ENCODE measurements around the gene LRRC7.

Gene LRRC7

GRCh38 chr1:69568421-69569174 lies 876 bp downstream of the LRRC7 start:
- peaks cover 52% of the 10 kb centered on the region for H3K27me3 Mint-ChIP-seq
- H3K4me1 Mint-ChIP-seq (ENCODE audit: low read depth): peaks cover 6% of the 10 kb centered on the region
- DNase-seq: no peak
- no peaks in the 10 kb centered on the region for H3K36me3 Mint-ChIP-seq (ENCODE audit: low read depth)
- H3K27ac Mint-ChIP-seq: no peak overlapping the region
- peaks cover 2% of the 10 kb centered on the region for H3K9me3 Mint-ChIP-seq
- no peak overlapping the region for H3K4me3 Mint-ChIP-seq

GRCh38 chr1:69569175-69569541 lies 1.4 kb downstream of the LRRC7 start:
- Mint-ChIP-seq H3K4me3 (no peak overlapping the region), H3K4me1 (ENCODE audit: low read depth) (peaks cover 6% of the 10 kb centered on the region), H3K36me3 (ENCODE audit: low read depth) (no peaks in the 10 kb centered on the region), H3K27me3 (peaks cover 52% of the 10 kb centered on the region), H3K9me3 (peaks cover 2% of the 10 kb centered on the region), H3K27ac (no peak overlapping the region)
- no peak for DNase-seq

- no peak for DNase-seq
- no peak overlapping the region for H3K4me3 Mint-ChIP-seq
- no peaks in the 10 kb centered on the region for H3K36me3 Mint-ChIP-seq (ENCODE audit: low read depth)
- no peak overlapping the region for H3K27ac Mint-ChIP-seq
- peaks cover 52% of the 10 kb centered on the region for H3K27me3 Mint-ChIP-seq
- H3K9me3 Mint-ChIP-seq: peaks cover 2% of the 10 kb centered on the region
- peaks cover 6% of the 10 kb centered on the region for H3K4me1 Mint-ChIP-seq (ENCODE audit: low read depth)
Observed at GRCh38 chr1:69569576-69570328, 2.0 kb downstream of the LRRC7 start.

GRCh38 chr1:69570356-69570755 lies 2.6 kb downstream of the LRRC7 start:
- H3K4me3 Mint-ChIP-seq: no peak overlapping the region
- peaks cover 2% of the 10 kb centered on the region for H3K9me3 Mint-ChIP-seq
- no peak overlapping the region for H3K27ac Mint-ChIP-seq
- peaks cover 6% of the 10 kb centered on the region for H3K4me1 Mint-ChIP-seq (ENCODE audit: low read depth)
- no peak for DNase-seq
- no peaks in the 10 kb centered on the region for H3K36me3 Mint-ChIP-seq (ENCODE audit: low read depth)
- H3K27me3 Mint-ChIP-seq: peaks cover 46% of the 10 kb centered on the region

- peaks cover 25% of the 10 kb centered on the region for H3K27me3 Mint-ChIP-seq
- H3K4me3 Mint-ChIP-seq: no peak overlapping the region
- no peaks in the 10 kb centered on the region for H3K36me3 Mint-ChIP-seq (ENCODE audit: low read depth)
- H3K9me3 Mint-ChIP-seq: peaks cover 5% of the 10 kb centered on the region
- DNase-seq: no peak
- H3K27ac Mint-ChIP-seq: no peak overlapping the region
- peaks cover 1% of the 10 kb centered on the region for H3K4me1 Mint-ChIP-seq (ENCODE audit: low read depth)
Observed at GRCh38 chr1:69572921-69573320, 5.2 kb downstream of the LRRC7 start.

GRCh38 chr1:69573911-69574310 lies 6.2 kb downstream of the LRRC7 start:
- no peak overlapping the region for H3K4me3 Mint-ChIP-seq
- H3K36me3 Mint-ChIP-seq (ENCODE audit: low read depth): no peaks in the 10 kb centered on the region
- H3K9me3 Mint-ChIP-seq: peaks cover 5% of the 10 kb centered on the region
- H3K27me3 Mint-ChIP-seq: peaks cover 18% of the 10 kb centered on the region
- H3K27ac Mint-ChIP-seq: no peak overlapping the region
- peaks cover under 1% of the 10 kb centered on the region for H3K4me1 Mint-ChIP-seq (ENCODE audit: low read depth)
- no peak for DNase-seq

GRCh38 chr1:69585666-69586065 lies 17.9 kb downstream of the LRRC7 start:
- no peak overlapping the region for H3K27ac Mint-ChIP-seq

GRCh38 chr1:69587391-69587790 lies 19.7 kb downstream of the LRRC7 start:
- H3K27me3 Mint-ChIP-seq: no peaks in the 10 kb centered on the region
- H3K27ac Mint-ChIP-seq: no peak overlapping the region
- no peak for DNase-seq
- no peaks in the 10 kb centered on the region for H3K36me3 Mint-ChIP-seq (ENCODE audit: low read depth)
- H3K9me3 Mint-ChIP-seq: peaks cover 2% of the 10 kb centered on the region
- no peaks in the 10 kb centered on the region for H3K4me1 Mint-ChIP-seq (ENCODE audit: low read depth)
- no peak overlapping the region for H3K4me3 Mint-ChIP-seq

More at GRCh38 chr1:69585666-69586065, 17.9 kb downstream of the LRRC7 start:
- H3K9me3 Mint-ChIP-seq: peaks cover 5% of the 10 kb centered on the region
- H3K36me3 Mint-ChIP-seq (ENCODE audit: low read depth): no peaks in the 10 kb centered on the region
- DNase-seq: no peak
- no peak overlapping the region for H3K4me3 Mint-ChIP-seq
- no peaks in the 10 kb centered on the region for H3K27me3 Mint-ChIP-seq
- H3K4me1 Mint-ChIP-seq (ENCODE audit: low read depth): no peaks in the 10 kb centered on the region

GRCh38 chr1:69589799-69590198 lies 22.1 kb downstream of the LRRC7 start:
- H3K36me3 Mint-ChIP-seq (ENCODE audit: low read depth): no peaks in the 10 kb centered on the region
- no peaks in the 10 kb centered on the region for H3K4me1 Mint-ChIP-seq (ENCODE audit: low read depth)
- peaks cover 2% of the 10 kb centered on the region for H3K9me3 Mint-ChIP-seq
- no peak for DNase-seq
- H3K27me3 Mint-ChIP-seq: no peaks in the 10 kb centered on the region
- H3K4me3 Mint-ChIP-seq: no peak overlapping the region
- no peak overlapping the region for H3K27ac Mint-ChIP-seq

GRCh38 chr1:69592341-69592740 lies 24.6 kb downstream of the LRRC7 start:
- H3K4me3 Mint-ChIP-seq: no peak overlapping the region
- H3K36me3 Mint-ChIP-seq (ENCODE audit: low read depth): no peaks in the 10 kb centered on the region
- peaks cover 4% of the 10 kb centered on the region for H3K9me3 Mint-ChIP-seq
- H3K27ac Mint-ChIP-seq: no peak overlapping the region
- no peaks in the 10 kb centered on the region for H3K27me3 Mint-ChIP-seq
- no peaks in the 10 kb centered on the region for H3K4me1 Mint-ChIP-seq (ENCODE audit: low read depth)
- DNase-seq: no peak

- Mint-ChIP-seq H3K4me1 (ENCODE audit: low read depth) (no peaks in the 10 kb centered on the region), H3K36me3 (ENCODE audit: low read depth) (no peaks in the 10 kb centered on the region), H3K27ac (no peak overlapping the region), H3K27me3 (no peaks in the 10 kb centered on the region), H3K9me3 (peaks cover 7% of the 10 kb centered on the region), H3K4me3 (no peak overlapping the region)
- no peak for DNase-seq
Observed at GRCh38 chr1:69595486-69595885, 27.8 kb downstream of the LRRC7 start.

GRCh38 chr1:69611316-69611715 lies 43.6 kb downstream of the LRRC7 start:
- no peaks in the 10 kb centered on the region for H3K4me1 Mint-ChIP-seq (ENCODE audit: low read depth)
- H3K9me3 Mint-ChIP-seq: no peaks in the 10 kb centered on the region
- no peak for DNase-seq
- no peaks in the 10 kb centered on the region for H3K27me3 Mint-ChIP-seq
- no peak overlapping the region for H3K4me3 Mint-ChIP-seq
- no peaks in the 10 kb centered on the region for H3K36me3 Mint-ChIP-seq (ENCODE audit: low read depth)
- no peak overlapping the region for H3K27ac Mint-ChIP-seq

- no peaks in the 10 kb centered on the region for H3K27me3 Mint-ChIP-seq
- no peak for DNase-seq
- H3K36me3 Mint-ChIP-seq (ENCODE audit: low read depth): no peaks in the 10 kb centered on the region
- H3K4me1 Mint-ChIP-seq (ENCODE audit: low read depth): no peaks in the 10 kb centered on the region
- no peak overlapping the region for H3K4me3 Mint-ChIP-seq
- H3K9me3 Mint-ChIP-seq: no peaks in the 10 kb centered on the region
- no peak overlapping the region for H3K27ac Mint-ChIP-seq
Observed at GRCh38 chr1:69613414-69613813, 45.7 kb downstream of the LRRC7 start.

- H3K9me3 Mint-ChIP-seq: peaks cover 9% of the 10 kb centered on the region
- no peak for DNase-seq
- no peaks in the 10 kb centered on the region for H3K27me3 Mint-ChIP-seq
- no peak overlapping the region for H3K27ac Mint-ChIP-seq
- H3K4me1 Mint-ChIP-seq (ENCODE audit: low read depth): no peaks in the 10 kb centered on the region
- H3K4me3 Mint-ChIP-seq: no peak overlapping the region
- no peaks in the 10 kb centered on the region for H3K36me3 Mint-ChIP-seq (ENCODE audit: low read depth)
Observed at GRCh38 chr1:69638673-69639072, 71.0 kb downstream of the LRRC7 start.

GRCh38 chr1:69639159-69639558 lies 71.4 kb downstream of the LRRC7 start:
- Mint-ChIP-seq H3K27ac (no peak overlapping the region), H3K27me3 (no peaks in the 10 kb centered on the region), H3K36me3 (ENCODE audit: low read depth) (no peaks in the 10 kb centered on the region), H3K4me1 (ENCODE audit: low read depth) (no peaks in the 10 kb centered on the region), H3K9me3 (peaks cover 9% of the 10 kb centered on the region), H3K4me3 (no peak overlapping the region)
- DNase-seq: no peak

Measured in activated T-cell treated with anti-CD3 and anti-CD28 coated beads, Interleukin-2, amount 50 U/mL, for 24 hours (primary cell).